K562 (cell line): ENCODE measurements around the gene OCIAD2. TPM values are rescaled to one million over a fixed set of nuclear protein-coding genes. Genes with fewer than 3 reads are reported as not detected.

ENCODE experiments used
- ATAC-seq: fragments of 200-7000 bp; cut with Tn5 transposase; 3 replicates; pipeline ENCODE4 v1.9.1; 2020; ENCODE audit warnings: moderate library complexity
- BruUV-seq: library from RNA; stranded (reverse); fragments of 400-500 nt; replicated peaks from 2 replicates; lab custom pipeline; 2021; lab: Mats Ljungman, UMichigan
- CTCF ChIA-PET: fragments of 300-600 bp; formaldehyde crosslinking; extraction: SDS; loops from one replicate; lab custom pipeline; 2021; ENCODE audit warnings: low intra/inter-chr PET ratio; lab: Yijun Ruan, JAX
- POLR2A ChIA-PET: fragments of 300-600, 350-650 bp; sonication (Branson Sonifier 250); formaldehyde crosslinking; extraction: SDS; loops from one replicate; lab custom pipeline; 2021; ENCODE audit warnings: antibody characterized with exemption, inconsistent platforms; lab: Yijun Ruan, JAX
- DNase-seq, 4 experiments: peaks; one replicate each; pipeline versions ENCODE4 v3.0.0 to v3.0.0-alpha.2; 2011 to 2018; ENCODE audit warnings: low spot score in 3 of 4, mixed read lengths in 3 of 4; ENCODE audit errors: extremely low read depth in 1 of 4
- FAIRE-seq: peaks from 2 replicates; lab custom pipeline; 2011; peaks lifted over from hg19 to GRCh38; lab: Jason Lieb, UNC
- H2AFZ ChIP-seq: 2 replicates; pipeline ENCODE4 v1.6.0; 2011; ENCODE audit warnings: low read depth, low read length, control low read depth, inconsistent platforms
- H3K27ac ChIP-seq: fragments of 200-600 bp; 3 replicates; pipeline ENCODE4 v1.8.0; 2011; ENCODE audit warnings: low read depth, mild to moderate bottlenecking, control low read depth, inconsistent platforms, low read length, moderate library complexity, mixed read lengths; ENCODE audit errors: extremely low read depth
- H3K27me3 ChIP-seq, 2 experiments: fragments of 300-600 bp in 1 of 2; 2 replicates in 1 of 2; 3 replicates in 1 of 2; pipeline versions ENCODE4 v1.6.0 to v1.8.0; 2011; ENCODE audit warnings: inconsistent platforms in 2 of 2, low read length in 2 of 2, mild to moderate bottlenecking in 1 of 2, mixed read lengths in 1 of 2, moderate library complexity in 1 of 2; ENCODE audit not compliant: control insufficient read depth in 2 of 2, insufficient read depth in 2 of 2
- H3K36me3 ChIP-seq: fragments of 300-600 bp; 3 replicates; pipeline ENCODE4 v1.8.0; 2011; ENCODE audit warnings: mild to moderate bottlenecking, low read length, inconsistent platforms; ENCODE audit not compliant: control insufficient read depth, insufficient read depth
- H3K4me1 ChIP-seq, 2 experiments: fragments of 200-600 bp in 1 of 2; replicated peaks in 1 of 2; 2 replicates in 1 of 2; 3 replicates in 1 of 2; pipeline versions ENCODE4 v1.5.1 to v1.8.0; 2011; ENCODE audit warnings: inconsistent platforms in 2 of 2, low read length in 2 of 2, mild to moderate bottlenecking in 1 of 2, mixed read lengths in 1 of 2, moderate library complexity in 1 of 2; ENCODE audit not compliant: control insufficient read depth in 2 of 2, insufficient read depth in 2 of 2
- H3K4me2 ChIP-seq: 2 replicates; pipeline ENCODE4 v1.6.1; 2011; ENCODE audit warnings: low read length, control low read depth, inconsistent platforms, mixed read lengths; ENCODE audit not compliant: insufficient read depth
- H3K4me3 ChIP-seq: fragments of 200-600 bp; sonication (generic), shearing (Covaris generic); 2 replicates; pipeline ENCODE4 v1.5.1; 2016; ENCODE audit warnings: control low read depth, inconsistent platforms
- H3K79me2 ChIP-seq: fragments of 200-600 bp; 3 replicates; pipeline ENCODE4 v1.8.0; 2011; ENCODE audit warnings: low read length, inconsistent platforms; ENCODE audit not compliant: control insufficient read depth, insufficient read depth
- H3K9ac ChIP-seq, 2 experiments: 2 replicates each; pipeline versions ENCODE4 v1.6.0 to v1.6.1; 2011; ENCODE audit warnings: low read depth in 2 of 2, low read length in 2 of 2, control low read depth in 1 of 2, inconsistent platforms in 1 of 2, mild to moderate bottlenecking in 1 of 2, mixed read lengths in 1 of 2; ENCODE audit not compliant: insufficient read depth in 1 of 2
- H3K9me1 ChIP-seq: one replicate; pipeline ENCODE4 v1.6.0; 2011; ENCODE audit warnings: inconsistent platforms, mild to moderate bottlenecking, low read length, moderate library complexity; ENCODE audit not compliant: control insufficient read depth, insufficient read depth
- H3K9me3 ChIP-seq: replicated peaks from 2 replicates; pipeline ENCODE4 v1.5.1; 2011; ENCODE audit warnings: low read depth, low read length, inconsistent platforms; ENCODE audit not compliant: control insufficient read depth, insufficient read depth
- H4K20me1 ChIP-seq: replicated peaks from 2 replicates; pipeline ENCODE4 v1.6.1; 2011; ENCODE audit warnings: low read length, inconsistent platforms, mixed read lengths; ENCODE audit not compliant: control insufficient read depth, insufficient read depth
- BCL6 ChIP-seq: fragments of 250-450 bp; sonication (Bioruptor Pico); IDR thresholded peaks from 2 replicates; pipeline ENCODE4 v1.4.0; 2020
- COPS2 ChIP-seq: fragments of 450-650 bp; conservative IDR thresholded peaks from 2 replicates; pipeline ENCODE4 v1.6.1; 2016; ENCODE audit warnings: mild to moderate bottlenecking, moderate library complexity
- DACH1 ChIP-seq: fragments of 450-650 bp; IDR thresholded peaks from 2 replicates; pipeline ENCODE4 v1.6.1; 2018; ENCODE audit not compliant: partially characterized antibody
- JUND ChIP-seq, 2 experiments: IDR thresholded peaks; 2 replicates in 1 of 2; 3 replicates in 1 of 2; pipeline ENCODE4 v1.6.1; 2011; ENCODE audit warnings: borderline replicate concordance in 2 of 2, low read depth in 2 of 2, low read length in 2 of 2, improper control_type of control experiment in 1 of 2, missing biosample characterization in 1 of 2, missing genetic modification characterization in 1 of 2, missing genetic modification reagents in 1 of 2
- in situ Hi-C: fragments of 300-500 bp; cut with MboI; formaldehyde crosslinking; loops from 4 replicates; pipeline ENCODE4 v1.15.0; 2018; ENCODE audit warnings: inconsistent platforms, mixed read lengths
- intact Hi-C: fragments of 100-400 bp; cut with micrococcal nuclease; formaldehyde crosslinking; loops from 2 replicates; pipeline ENCODE4 v1.14.2; 2022
- polyA plus RNA-seq, 8 experiments: library from polyadenylated mRNA; depleted of rRNA in 4 of 8; stranded (reverse) in 5 of 8; unstranded in 3 of 8; fragments of >200 nt; fragmentation: Nextera tagmentation in 2 of 8; fragmentation: Illumina TruSeq in 1 of 8; extraction: Ambion mirVana in 2 of 8; extraction: Trizol in 1 of 8; gene quantifications; 2 replicates each; pipeline versions ENCODE4 v1.2.1 to v1.2.3, GENCODE V29; 2011 to 2014; ENCODE audit warnings: inconsistent platforms in 1 of 8, missing spikeins in 1 of 8
- total RNA-seq, 7 experiments: library from RNA; depleted of rRNA in 6 of 7; stranded (reverse); fragments of >200 nt in 6 of 7; fragmentation: Illumina TruSeq in 2 of 7; extraction: Trizol in 2 of 7; gene quantifications; 2 replicates each; pipeline versions ENCODE4 v1.2.1 to v1.2.3, GENCODE V29; 2011 to 2021; ENCODE audit warnings: low replicate concordance in 1 of 7
- TF ChIP-seq, protein P1 (sequence below), 3 experiments: IDR thresholded peaks in 2 of 3; conservative IDR thresholded peaks in 1 of 3; 2 replicates each; pipeline ENCODE4 v1.5.1; 2011 to 2012; ENCODE audit warnings: low read length in 3 of 3, mild to moderate bottlenecking in 3 of 3, control low read depth in 2 of 3, improper control_type of control experiment in 1 of 3, inconsistent platforms in 1 of 3, low read depth in 1 of 3, mixed read lengths in 1 of 3, moderate library complexity in 1 of 3; ENCODE audit not compliant: insufficient read depth in 2 of 3
- TF ChIP-seq, protein P2 (sequence below), 2 experiments: fragments of 450-650 bp in 1 of 2; sonication (generic) in 1 of 2; formaldehyde crosslinking in 1 of 2; IDR thresholded peaks in 1 of 2; conservative IDR thresholded peaks in 1 of 2; 2 replicates each; pipeline versions ENCODE4 v1.6.1 to v1.8.1; 2016 to 2023; ENCODE audit warnings: mild to moderate bottlenecking in 2 of 2, moderate library complexity in 2 of 2, inconsistent platforms in 1 of 2, missing genetic modification reagents in 1 of 2

OCIAD2 gene
- total and polyA plus RNA-seq, 9 of the 15 experiments (the other 6 are each of a cell fraction or from before 2014, with no cell fraction given): 0.11 to 0.98 TPM; not detected in 7

DNA sequence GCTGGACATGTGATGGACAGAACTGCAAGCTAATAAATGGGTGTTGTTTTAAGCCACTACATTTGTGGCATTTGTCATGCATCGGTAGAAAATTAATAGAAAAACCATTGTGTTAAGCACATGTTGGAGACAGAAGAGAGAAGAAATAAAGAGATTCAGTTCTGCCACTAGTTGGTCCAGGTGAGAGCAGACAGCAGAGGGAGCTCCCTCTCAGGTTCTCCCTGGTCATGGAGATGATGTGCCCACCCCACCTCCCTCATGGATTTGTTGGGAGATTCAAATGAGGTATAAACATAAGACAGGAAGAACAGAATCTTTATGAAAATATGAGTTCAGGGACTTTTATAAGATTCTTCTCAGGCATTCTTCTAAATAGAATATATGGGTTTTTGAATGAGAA lies 36.8 kb upstream of the OCIAD2 start (continued):
- TF ChIP-seq, protein P1, sequence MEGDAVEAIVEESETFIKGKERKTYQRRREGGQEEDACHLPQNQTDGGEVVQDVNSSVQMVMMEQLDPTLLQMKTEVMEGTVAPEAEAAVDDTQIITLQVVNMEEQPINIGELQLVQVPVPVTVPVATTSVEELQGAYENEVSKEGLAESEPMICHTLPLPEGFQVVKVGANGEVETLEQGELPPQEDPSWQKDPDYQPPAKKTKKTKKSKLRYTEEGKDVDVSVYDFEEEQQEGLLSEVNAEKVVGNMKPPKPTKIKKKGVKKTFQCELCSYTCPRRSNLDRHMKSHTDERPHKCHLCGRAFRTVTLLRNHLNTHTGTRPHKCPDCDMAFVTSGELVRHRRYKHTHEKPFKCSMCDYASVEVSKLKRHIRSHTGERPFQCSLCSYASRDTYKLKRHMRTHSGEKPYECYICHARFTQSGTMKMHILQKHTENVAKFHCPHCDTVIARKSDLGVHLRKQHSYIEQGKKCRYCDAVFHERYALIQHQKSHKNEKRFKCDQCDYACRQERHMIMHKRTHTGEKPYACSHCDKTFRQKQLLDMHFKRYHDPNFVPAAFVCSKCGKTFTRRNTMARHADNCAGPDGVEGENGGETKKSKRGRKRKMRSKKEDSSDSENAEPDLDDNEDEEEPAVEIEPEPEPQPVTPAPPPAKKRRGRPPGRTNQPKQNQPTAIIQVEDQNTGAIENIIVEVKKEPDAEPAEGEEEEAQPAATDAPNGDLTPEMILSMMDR (IDR thresholded peaks at IDR 0.05 in 2 of 3, conservative IDR thresholded peaks at IDR 0.05 in 1 of 3; ENCODE audit: insufficient read depth in 2 of 3, low read depth in 1 of 3, low read length in 3 of 3): peak; percentile 42 to 68 (median 47); a peak in 5 of 6 replicates
- TF ChIP-seq DACH1: no peak

DNA sequence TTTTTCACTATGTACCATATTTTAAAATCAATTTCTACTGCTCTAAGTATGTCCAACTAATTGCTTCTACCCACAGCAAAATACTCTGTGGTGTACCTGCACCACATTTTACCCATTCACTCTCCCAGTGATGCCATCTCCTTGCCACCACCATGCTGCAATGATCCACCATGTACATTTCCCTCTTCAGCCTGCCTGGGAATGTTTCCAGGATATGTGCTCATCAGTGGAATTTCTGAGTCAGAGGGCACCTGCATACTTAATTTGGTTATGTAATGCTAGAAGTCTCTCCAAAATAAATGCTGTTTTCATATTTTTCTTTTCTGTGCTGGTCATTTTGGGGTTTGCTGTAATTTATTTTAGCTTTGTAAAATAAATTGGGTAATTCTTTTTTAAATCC lies 33.2 kb upstream of the OCIAD2 start:
- ChIA-PET POLR2A (no interaction called here), CTCF (no interaction called here)
- intact Hi-C loops: no loop called here
- FAIRE-seq: no peak
- BruUV-seq: no TSS peak
- no peak overlapping the region for H3K4me2 ChIP-seq
- no peak for DNase-seq
- H2AFZ ChIP-seq: no peak overlapping the region
- no peaks in the 10 kb centered on the region for H3K36me3 ChIP-seq
- H3K4me1 ChIP-seq: no peaks in the 10 kb centered on the region; a peak in 2 of 5 replicates
- H3K27me3 ChIP-seq: peaks cover 0 to 4% of the 10 kb centered on the region in 2 experiments; a peak in 1 of 5 replicates
- H3K9me3 ChIP-seq: no peaks in the 10 kb centered on the region
- H3K79me2 ChIP-seq: no peaks in the 10 kb centered on the region
- H3K27ac ChIP-seq: no peak overlapping the region
- H3K9ac ChIP-seq: no peak overlapping the region
- no peak overlapping the region for H3K4me3 ChIP-seq
- no peaks in the 10 kb centered on the region for H4K20me1 ChIP-seq
- in situ Hi-C loops: no loop called here
- H3K9me1 ChIP-seq: no peaks in the 10 kb centered on the region
- ATAC-seq: no peak
- TF ChIP-seq COPS2 (no peak), BCL6 (no peak), JUND (IDR thresholded peaks at IDR 0.05; ENCODE audit: borderline replicate concordance, low read depth, low read length) (0 out of 2 replicates have a peak, but pooled peaks have one; percentile 7), JUND (tag; IDR thresholded peaks at IDR 0.05; ENCODE audit: borderline replicate concordance, low read depth, low read length) (no peak)
- TF ChIP-seq, protein P2, sequence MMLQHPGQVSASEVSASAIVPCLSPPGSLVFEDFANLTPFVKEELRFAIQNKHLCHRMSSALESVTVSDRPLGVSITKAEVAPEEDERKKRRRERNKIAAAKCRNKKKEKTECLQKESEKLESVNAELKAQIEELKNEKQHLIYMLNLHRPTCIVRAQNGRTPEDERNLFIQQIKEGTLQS (IDR thresholded peaks at IDR 0.05): 0 out of 2 replicates have a peak, but pooled peaks have one; percentile 24
- TF ChIP-seq, protein P2 (CRISPR knock-in tag; conservative IDR thresholded peaks at IDR 0.05): no peak
